GM19035 (cell line): ENCODE data around the gene ZNHIT1.

Source experiments
- ATAC-seq: cut with Tn5 transposase; IDR thresholded peaks from one replicate; pipeline ENCODE4 v1.9.1; 2021; ENCODE audit not compliant: unreplicated experiment

The ZNHIT1 gene

GRCh38 chr7:101217388-101218235, at the start of gene ZNHIT1, which contains the start of gene PLOD3:
TSS of gene ZNHIT1 (plus strand) at chr7:101218165. CDS start at chr7:101218196, 31 bp downstream.
TSS of gene PLOD3 (minus strand) at chr7:101217581. CDS start at chr7:101217274, 307 bp downstream.
- ATAC-seq = peak; percentile 64

DNA sequence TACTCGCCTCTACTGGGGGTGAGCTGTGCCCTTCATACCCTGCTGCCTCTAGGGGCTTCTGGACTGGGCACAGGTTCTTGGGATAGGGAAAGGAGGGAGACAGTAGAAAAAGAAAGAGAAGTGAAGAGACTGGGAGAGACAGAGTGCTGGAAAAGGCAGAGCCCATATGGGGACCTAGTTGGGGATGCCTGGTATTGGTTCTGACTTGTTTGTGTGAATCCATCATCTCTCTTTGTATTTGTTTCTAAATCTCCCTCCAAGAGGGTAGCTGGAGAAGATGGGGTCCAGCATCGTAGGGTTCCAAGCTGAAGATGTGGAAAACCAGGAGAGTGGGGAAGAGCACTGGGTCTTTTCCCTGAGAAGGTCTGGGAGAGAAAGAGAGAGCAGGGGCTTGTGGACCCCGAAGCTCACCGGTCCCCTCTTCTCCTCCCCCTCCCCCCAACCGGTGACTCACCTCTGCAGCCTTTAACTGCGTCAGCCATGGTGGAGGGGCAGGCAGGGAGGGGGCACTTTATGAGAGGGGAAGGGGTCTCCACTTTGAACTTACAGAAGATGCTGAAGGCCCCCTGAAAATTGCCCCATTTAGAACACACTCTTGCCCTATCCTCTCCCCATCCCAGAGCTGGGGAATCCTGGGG, 49.4 kb upstream of the ZNHIT1 start:
- ATAC-seq = no peak

DNA sequence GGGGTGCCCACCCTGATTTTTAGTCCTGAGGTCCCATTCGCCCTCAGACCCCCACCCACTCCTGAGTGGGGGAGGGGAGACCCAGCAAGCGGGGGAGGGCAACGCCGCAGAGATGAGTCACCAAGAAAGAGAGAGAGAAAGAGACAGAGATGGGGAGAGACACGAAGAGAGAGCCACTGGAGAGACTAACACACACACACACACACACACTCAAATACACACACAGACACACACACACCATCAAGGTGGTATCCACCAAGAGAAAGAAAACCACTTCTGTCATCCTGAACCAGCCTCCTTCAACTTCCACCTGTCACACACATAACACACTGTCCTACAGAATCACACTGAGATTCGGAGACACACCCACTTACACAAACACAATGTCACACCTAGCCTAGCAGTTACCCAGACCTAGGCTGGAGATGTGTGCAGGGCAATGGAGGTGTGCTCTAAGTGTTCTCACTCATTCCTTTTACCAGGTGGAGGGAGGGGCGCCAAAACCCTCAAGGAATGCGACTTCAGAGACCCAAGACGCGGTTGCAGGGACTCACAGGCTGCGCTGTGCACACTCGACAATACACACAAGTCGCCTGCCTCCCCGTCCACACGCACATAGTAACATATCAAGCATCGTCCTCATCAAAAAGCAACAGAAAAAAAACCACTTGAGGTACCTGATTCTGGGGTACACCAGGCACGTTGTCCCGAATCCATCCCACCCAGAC, 48.7 kb upstream of the ZNHIT1 start:
- ATAC-seq = no peak

DNA sequence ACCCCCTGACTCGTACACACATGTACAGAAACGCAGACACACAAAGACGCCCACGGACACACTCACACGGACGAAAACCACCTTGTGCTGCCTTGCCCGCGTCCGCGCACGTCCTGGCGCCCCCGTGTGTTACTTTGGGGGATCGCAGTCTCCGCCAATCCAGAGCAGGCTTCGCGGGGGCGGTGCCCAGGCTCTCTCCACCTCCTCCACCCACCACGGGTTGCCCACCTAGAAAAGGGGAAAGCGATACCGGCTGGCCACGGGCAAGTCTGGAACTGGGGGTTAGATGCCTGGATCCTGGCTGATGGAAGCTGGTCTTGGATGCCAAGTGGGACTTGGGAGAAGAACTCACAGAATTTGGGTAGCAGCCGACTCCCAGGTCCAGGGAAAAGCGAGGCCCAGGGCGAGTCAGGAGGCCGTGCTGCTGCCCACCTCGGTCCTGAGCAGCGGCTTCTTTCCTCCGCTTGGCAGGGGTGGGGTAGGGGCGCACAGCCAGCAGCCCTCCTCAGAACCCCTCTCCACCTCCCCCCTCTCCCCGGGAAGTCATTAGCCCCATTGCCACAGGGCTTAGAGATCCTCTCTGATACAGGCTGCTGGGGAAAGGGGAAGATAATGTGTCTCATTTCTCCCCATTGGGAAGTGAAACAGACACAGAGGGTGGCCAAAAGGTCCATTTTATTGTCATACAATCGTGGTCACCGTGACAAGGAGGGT, 48.0 kb upstream of the ZNHIT1 start:
- ATAC-seq = no peak

- no peak for ATAC-seq
Measured at GRCh38 chr7:101170617-101171441, 47.1 kb upstream of the ZNHIT1 start.

DNA sequence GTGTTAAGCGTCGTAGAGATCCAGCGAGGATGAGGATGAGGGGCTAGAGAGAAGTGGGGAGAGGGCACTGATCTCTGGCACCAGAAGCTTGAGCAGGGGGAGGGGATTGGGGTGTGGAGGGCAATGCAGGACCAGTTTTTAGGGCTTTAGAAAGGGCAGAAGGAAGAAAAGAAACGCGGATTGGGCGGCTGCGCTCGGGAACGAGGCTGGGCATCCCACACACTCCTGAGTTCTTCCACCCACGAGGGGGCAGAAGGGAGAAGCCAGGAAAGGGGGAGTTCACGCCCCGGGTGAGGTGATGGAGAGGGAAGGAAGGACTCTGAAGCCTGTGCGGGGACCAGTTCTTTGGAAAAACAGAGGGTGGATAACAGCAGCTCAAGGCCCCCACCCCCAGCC, 46.5 kb upstream of the ZNHIT1 start:
- ATAC-seq = no peak

GRCh38 chr7:101172005-101172853, 45.7 kb upstream of the ZNHIT1 start:
- no peak for ATAC-seq

DNA sequence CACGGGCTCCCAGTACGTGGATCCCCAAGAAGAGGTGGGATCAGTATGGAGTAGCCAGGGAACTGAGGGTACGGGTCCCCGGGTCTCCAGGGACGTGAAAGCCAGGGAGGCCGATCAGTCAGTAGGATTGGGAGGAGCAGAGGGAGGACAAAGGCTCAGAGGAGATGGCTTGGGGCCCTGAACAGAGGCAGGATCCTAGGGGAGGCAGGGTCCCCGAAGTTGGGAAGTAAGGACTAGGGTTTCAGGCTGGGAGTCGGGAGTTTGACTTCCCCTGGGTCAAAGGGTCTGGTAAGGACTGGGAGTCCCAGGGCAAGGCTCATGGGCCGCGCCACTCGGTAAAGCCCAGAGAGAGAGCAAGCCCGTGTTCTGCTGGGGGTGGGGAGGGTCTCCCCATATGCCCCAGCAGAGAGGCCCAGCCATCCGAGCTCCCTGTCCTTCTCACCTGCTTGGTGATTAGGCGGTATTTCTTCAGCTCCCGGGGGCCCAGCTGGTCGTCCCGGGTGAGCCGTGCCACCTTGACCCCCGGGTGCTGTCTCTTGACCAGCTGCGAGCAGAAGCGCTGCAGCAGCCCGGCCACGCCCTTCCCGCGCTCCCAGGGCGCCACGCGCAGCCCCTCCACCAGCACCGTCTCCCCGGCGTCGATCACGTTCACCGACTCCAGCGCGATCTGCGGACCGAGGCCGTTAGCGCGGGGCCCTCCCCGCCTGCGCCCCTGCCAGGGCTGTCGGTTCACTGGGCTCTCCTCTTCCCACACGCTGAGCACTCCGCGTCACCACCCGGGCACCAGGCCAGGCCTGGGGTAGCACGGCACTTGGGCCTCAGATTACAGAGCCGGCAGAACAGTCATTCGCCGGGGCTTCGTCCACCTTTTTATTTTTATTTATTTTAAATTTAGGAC, 44.9 kb upstream of the ZNHIT1 start:
- no peak for ATAC-seq

DNA sequence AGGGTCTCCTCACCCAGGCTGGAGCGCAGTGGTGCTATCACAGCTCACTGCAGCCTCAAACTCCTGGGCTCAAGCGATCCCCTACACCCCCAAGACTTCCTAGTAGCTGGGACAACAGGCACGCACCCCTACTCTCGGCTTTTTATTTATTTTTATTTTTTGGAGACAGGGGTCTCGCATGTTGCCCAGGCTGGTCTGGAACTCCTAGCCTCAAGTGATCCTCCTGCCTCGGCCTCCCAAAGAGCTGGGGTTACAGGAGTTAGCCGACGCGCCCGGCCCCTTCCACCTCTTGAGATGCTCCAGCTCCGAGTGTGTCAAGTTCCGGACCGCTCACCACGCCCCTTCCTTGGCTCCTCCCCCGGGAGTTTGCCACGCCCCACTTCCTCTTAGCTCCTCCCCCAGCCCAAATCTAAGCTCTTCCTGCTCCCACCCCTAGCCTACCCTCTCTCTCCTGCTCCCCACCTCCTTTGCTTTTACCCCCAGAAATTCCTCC, 44.2 kb upstream of the ZNHIT1 start:
- peak; percentile 46 for ATAC-seq

- no peak for ATAC-seq
Measured at GRCh38 chr7:101174322-101174854, 43.6 kb upstream of the ZNHIT1 start.

- no peak for ATAC-seq
Measured at GRCh38 chr7:101175664-101176063, 42.3 kb upstream of the ZNHIT1 start.

GRCh38 chr7:101177644-101178043, 40.3 kb upstream of the ZNHIT1 start:
- ATAC-seq = no peak

DNA sequence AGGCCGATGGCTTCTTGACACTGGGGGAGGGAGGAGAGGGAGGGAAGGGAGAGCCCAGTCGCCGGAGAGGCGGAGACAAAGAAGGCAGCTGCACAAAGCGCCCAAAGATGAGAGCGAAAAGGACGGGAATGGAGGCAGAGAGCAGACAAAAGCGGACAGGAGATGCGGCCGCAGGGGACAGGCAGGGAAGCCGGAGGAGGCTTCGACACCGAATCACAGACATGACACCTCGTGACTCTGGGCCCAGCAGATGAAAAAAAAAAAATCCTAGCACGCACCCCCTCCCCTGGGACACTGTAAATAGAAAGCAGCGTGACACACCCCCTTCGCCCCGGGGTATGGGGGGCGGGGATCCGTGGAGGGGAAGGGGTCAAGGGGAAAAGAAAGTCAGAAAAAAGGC, 38.8 kb upstream of the ZNHIT1 start:
- ATAC-seq = no peak

DNA sequence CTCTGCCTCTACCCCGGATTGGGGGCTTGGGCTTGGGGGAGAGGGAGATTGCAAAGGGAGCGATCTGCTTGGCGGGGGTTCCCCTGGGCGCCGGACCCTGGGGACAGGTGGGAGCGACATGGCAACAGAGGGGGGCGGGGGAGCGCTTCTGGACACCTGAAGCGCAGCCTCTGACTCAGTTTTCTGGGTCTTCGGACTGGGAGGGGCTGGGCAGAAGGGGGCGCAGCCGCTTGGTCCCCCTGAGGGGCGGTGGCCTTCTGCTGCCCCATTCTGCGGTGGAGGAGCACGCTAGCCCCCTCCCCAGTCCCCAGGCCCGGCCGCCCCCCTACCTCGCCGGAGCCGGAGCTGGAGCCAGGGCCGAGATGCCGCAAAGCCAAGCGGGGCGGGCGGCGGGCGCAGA, 38.3 kb upstream of the ZNHIT1 start:
- no peak for ATAC-seq

DNA sequence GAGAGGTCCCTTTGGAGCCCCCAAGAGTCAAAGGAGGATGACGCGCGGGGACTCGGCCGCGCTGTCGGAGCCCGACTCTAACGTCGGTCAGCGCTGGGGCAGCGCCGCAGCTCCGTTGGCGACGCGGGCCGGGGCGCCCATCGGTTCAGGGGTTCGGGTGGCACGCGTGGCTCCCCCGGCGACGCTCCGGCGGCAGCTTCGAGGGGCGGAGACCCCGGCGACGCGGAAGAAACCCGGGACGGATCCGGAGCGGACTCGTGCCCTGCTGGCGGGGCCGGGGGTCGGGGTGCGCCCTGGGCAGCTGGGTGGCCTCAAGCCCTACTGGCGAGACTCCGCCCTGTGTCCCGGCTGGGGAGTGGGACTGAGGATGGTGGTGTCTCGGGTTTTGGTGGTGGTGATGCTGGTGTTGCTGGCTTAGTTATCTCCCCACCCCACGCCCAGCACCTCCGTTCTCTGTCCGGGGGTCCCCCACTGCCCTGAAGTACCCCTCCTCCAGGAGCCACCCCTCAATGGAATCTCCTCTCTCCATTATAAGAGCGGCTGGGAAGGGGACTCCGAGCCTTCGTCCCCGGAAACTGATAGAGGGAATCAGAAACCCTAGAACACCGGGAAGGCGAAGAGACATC, 37.7 kb upstream of the ZNHIT1 start, which contains the start of gene NAT16:
Gene NAT16, minus strand, starts transcription at position 164 of the 626 bp plus-strand sequence. CDS start 5,486 bp downstream, outside the sequence.
- ATAC-seq = no peak

DNA sequence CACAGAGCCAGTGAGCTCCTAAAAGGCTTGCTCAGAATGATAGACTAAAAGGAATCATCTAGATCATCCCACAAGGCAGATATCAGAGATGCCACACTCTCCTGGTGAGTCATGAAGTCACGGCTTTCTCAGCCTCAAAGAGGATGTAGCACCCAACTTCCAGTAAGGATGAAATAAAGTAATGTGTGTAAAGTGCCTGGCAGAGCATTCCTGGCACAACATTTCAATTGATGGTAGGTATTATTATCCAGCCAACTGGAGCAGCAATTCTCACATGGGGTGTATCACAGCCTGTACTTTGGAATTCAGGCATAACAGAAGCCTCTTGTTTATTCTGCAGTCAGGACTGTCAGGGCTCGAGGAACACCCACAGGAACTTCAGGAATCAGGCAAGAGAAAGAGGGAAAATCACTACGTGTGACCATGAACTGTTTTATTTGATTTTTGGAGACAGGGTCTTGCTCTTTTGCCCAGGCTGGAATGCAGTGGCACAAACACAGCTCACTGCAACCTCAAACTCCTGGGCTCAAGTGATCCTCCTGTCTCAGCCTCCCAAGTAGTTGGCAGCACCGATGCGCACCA, 32.6 kb upstream of the ZNHIT1 start:
- ATAC-seq = no peak

DNA sequence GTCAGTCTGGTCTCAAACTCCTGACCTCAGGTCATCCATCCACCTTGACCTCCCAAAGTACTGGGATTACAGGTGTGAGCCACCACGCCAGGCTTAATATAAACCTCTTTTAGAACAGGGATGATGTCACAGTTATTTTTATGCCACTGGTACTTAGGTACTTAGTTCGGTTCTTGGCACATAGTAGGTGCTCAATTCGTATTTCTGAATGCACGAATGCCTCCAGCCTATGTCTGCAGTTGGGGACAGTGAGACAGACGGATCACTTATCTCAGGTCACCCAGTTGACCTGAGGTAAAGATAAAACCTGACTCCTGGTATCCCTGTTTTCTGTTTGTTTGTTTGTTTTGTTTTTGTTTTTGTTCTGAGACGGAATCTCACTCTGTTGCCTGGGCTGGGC, 31.8 kb upstream of the ZNHIT1 start:
- no peak for ATAC-seq
